H1 (cell line): ENCODE data around the gene INIP.

ENCODE experiments used
- CBX8 ChIP-seq: fragments of 300-800, 300-1000 bp; sonication (generic); IDR thresholded peaks from 2 replicates; pipeline ENCODE4 v1.7.1; 2016; ENCODE audit warnings: low read depth, low read length, borderline replicate concordance
- CHD2 ChIP-seq: IDR thresholded peaks from 2 replicates; pipeline ENCODE4 v1.6.1; 2012; ENCODE audit warnings: low read length, improper control_type of control experiment
- EGR1 ChIP-seq: IDR thresholded peaks from 2 replicates; pipeline ENCODE4 v1.6.1; 2011; ENCODE audit warnings: low read depth, low read length, borderline replicate concordance
- JUND ChIP-seq: IDR thresholded peaks from 2 replicates; pipeline ENCODE4 v1.6.1; 2011; ENCODE audit warnings: mild to moderate bottlenecking, improper control_type of control experiment, low read length
- KDM1A ChIP-seq: fragments of 200-600, 300-600 bp; sonication (generic); IDR thresholded peaks from 2 replicates; pipeline ENCODE4 v1.7.1; 2016; ENCODE audit warnings: mild to moderate bottlenecking, low read length, borderline replicate concordance
- POLR2A ChIP-seq, 2 experiments: IDR thresholded peaks; 1 replicate in 1 of 2; 2 replicates in 1 of 2; pipeline ENCODE4 v1.6.1; 2011; ENCODE audit warnings: low read depth in 2 of 2, low read length in 2 of 2, mild to moderate bottlenecking in 2 of 2; ENCODE audit errors: control extremely low read depth in 1 of 2
- RAD21 ChIP-seq, 2 experiments: IDR thresholded peaks in 1 of 2; conservative IDR thresholded peaks in 1 of 2; 2 replicates each; pipeline ENCODE4 v1.6.1; 2011; ENCODE audit warnings: low read depth in 2 of 2, low read length in 2 of 2, improper control_type of control experiment in 1 of 2, inconsistent platforms in 1 of 2, mild to moderate bottlenecking in 1 of 2, moderate library complexity in 1 of 2
- SAP30 ChIP-seq: fragments of 300-600 bp; sonication (generic); IDR thresholded peaks from 2 replicates; pipeline ENCODE4 v1.7.1; 2012; ENCODE audit warnings: low read length, moderate library complexity, mild to moderate bottlenecking, inconsistent platforms; ENCODE audit not compliant: insufficient read depth, insufficient replicate concordance
- SIRT6 ChIP-seq: IDR thresholded peaks from one replicate; pipeline ENCODE4 v1.7.1; 2012; ENCODE audit warnings: low read length, inconsistent platforms
- TAF1 ChIP-seq: IDR thresholded peaks from 2 replicates; pipeline ENCODE4 v1.6.1; 2011; ENCODE audit warnings: mild to moderate bottlenecking, low read depth, low read length
- TBP ChIP-seq: IDR thresholded peaks from 2 replicates; pipeline ENCODE4 v1.6.1; 2011; ENCODE audit warnings: low read depth, low read length, improper control_type of control experiment
- YY1 ChIP-seq: IDR thresholded peaks from 2 replicates; pipeline ENCODE4 v1.6.1; 2011; ENCODE audit warnings: low read depth, mild to moderate bottlenecking, low read length
- ZNF274 ChIP-seq: IDR thresholded peaks from 2 replicates; pipeline ENCODE4 v1.7.0; 2012; ENCODE audit warnings: low read length, borderline replicate concordance; ENCODE audit errors: extremely low read depth
- TF ChIP-seq, protein P1 (sequence below), 3 experiments: IDR thresholded peaks; 1 replicate in 2 of 3; 2 replicates in 1 of 3; pipeline versions ENCODE4 v1.5.1 to v1.6.1; 2011; ENCODE audit warnings: low read length in 3 of 3, mild to moderate bottlenecking in 3 of 3, inconsistent platforms in 2 of 3, low read depth in 1 of 3, moderate library complexity in 1 of 3; ENCODE audit not compliant: insufficient read depth in 1 of 3; ENCODE audit errors: control extremely low read depth in 1 of 3

DNA sequence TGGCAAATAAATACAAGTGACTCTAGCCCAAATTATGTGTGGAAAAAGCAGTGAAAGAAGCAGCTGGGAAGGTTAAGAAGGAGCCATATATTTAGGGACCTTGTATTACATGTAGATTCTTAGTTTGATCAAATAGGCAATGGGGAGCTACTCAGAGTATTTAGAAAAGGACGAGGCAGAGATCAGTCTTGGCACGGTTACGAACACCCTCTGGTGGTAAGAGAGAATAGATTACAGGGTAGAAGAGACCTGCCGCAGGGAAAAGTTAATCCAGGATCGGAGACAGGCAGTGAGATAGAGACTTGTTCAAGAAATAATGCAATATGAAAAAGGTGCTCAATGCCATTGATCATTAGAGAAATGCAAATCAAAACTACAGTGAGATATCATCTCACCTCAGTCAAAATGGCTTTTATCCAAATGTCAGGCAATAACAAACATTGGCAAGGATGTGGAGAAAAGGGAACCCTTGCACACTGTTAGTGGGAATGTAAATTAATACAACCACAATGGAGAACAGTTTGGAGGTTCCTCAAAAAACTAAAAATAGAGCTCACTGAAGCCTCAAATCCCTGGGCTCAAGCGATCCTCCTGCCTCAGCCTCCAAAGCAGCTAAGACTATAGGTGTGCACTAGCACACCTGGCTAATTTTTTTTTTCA, 12.0 kb downstream of the INIP start:
- TF ChIP-seq ZNF274, result no peak
- no peak for TF ChIP-seq TBP
- TF ChIP-seq, protein P1, sequence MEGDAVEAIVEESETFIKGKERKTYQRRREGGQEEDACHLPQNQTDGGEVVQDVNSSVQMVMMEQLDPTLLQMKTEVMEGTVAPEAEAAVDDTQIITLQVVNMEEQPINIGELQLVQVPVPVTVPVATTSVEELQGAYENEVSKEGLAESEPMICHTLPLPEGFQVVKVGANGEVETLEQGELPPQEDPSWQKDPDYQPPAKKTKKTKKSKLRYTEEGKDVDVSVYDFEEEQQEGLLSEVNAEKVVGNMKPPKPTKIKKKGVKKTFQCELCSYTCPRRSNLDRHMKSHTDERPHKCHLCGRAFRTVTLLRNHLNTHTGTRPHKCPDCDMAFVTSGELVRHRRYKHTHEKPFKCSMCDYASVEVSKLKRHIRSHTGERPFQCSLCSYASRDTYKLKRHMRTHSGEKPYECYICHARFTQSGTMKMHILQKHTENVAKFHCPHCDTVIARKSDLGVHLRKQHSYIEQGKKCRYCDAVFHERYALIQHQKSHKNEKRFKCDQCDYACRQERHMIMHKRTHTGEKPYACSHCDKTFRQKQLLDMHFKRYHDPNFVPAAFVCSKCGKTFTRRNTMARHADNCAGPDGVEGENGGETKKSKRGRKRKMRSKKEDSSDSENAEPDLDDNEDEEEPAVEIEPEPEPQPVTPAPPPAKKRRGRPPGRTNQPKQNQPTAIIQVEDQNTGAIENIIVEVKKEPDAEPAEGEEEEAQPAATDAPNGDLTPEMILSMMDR (IDR thresholded peaks at IDR 0.05; ENCODE audit: control extremely low read depth in 1 of 3, insufficient read depth in 1 of 3, low read depth in 1 of 3, low read length in 3 of 3), result peak in 2 of 3 experiments; percentile 58 to 72; a peak in 3 of 4 replicates
- TF ChIP-seq TAF1, result no peak
- no peak for TF ChIP-seq KDM1A
- no peak for TF ChIP-seq SIRT6
- TF ChIP-seq EGR1, result no peak
- no peak for TF ChIP-seq YY1
- no peak for TF ChIP-seq SAP30
- peak; percentile 81 to 89 for TF ChIP-seq RAD21 (IDR thresholded peaks at IDR 0.05 in 1 of 2, conservative IDR thresholded peaks at IDR 0.05 in 1 of 2; ENCODE audit: low read depth in 2 of 2, low read length in 2 of 2)
- TF ChIP-seq CHD2, result no peak
- TF ChIP-seq POLR2A (IDR thresholded peaks at IDR 0.05; ENCODE audit: control extremely low read depth in 1 of 2, low read depth in 2 of 2, low read length in 2 of 2), result no peak
- no peak for TF ChIP-seq JUND
- no peak for TF ChIP-seq CBX8
